GM18861 (cell line): ENCODE data around the gene LAX1.
"Not testable (repeated sequence)": the region's sequence is repeated elsewhere in the genome, so short reads cannot be mapped to it uniquely, and the experiment has no call there.

Experiments used
- ATAC-seq: cut with Tn5 transposase; IDR thresholded peaks from one replicate; pipeline ENCODE4 v1.9.1; 2021; ENCODE audit not compliant: unreplicated experiment

Gene LAX1, protein sequence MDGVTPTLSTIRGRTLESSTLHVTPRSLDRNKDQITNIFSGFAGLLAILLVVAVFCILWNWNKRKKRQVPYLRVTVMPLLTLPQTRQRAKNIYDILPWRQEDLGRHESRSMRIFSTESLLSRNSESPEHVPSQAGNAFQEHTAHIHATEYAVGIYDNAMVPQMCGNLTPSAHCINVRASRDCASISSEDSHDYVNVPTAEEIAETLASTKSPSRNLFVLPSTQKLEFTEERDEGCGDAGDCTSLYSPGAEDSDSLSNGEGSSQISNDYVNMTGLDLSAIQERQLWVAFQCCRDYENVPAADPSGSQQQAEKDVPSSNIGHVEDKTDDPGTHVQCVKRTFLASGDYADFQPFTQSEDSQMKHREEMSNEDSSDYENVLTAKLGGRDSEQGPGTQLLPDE

DNA sequence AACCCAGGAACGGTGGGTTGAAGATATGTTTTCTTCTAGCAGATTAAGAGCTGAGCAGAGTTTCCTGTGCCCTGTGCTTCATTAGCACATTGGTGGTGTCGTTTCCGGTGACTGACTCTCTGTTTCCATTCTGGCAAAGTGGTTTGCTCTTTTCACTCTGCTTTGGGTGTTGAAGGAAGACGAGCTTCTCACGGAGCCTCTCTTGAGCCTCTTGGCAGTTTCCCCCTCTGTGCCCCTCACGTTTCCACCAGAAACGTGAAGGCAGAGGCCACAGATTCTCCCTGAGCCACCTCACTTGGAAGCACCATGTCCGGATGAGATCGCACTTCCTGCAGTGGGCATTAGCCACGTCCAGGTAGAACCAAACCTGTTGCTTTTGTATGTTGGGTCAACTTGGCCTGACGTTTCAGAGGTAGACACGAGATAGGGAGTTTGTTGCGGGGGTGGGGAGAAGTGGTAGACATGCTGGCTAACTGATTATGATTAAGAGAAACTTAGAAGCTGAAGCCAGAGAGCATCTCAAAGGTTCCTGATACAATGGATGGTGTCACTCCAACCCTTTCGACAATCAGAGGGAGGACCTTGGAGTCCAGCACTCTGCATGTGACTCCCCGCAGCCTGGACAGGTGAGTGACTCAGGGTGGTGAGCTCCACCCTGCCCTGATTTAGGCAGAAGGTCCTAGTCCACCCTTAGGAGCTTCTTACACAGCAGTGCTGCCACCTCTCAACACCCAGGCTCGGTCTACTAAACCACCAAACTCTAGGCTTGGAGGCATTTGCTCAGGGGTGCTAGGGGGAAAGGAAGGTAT, at the start of gene LAX1:
LAX1 (plus strand) TSS at position 155 of the 809 bp plus-strand sequence; CDS start at position 538, 383 bp downstream.
- no peak for ATAC-seq

DNA sequence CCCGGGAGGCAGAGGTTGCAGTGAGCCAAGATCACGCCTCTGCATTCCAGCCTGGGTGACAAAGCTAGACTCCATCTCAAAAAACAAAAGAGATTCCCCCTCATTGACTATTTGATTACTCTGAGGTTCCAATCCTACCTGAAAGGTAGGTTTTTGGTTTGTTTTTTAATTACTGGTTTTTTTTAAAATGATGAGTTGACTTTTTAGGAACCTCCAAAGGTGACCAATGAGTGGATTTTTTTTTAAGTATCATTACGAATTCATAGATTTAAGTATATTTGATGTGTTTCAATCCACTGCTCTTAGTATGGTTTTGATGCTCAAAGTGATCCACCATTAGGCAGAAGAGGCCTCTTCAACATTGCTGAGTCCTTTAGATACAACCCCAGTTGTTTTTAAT, 47.9 kb upstream of the LAX1 start:
- ATAC-seq, result no peak

DNA sequence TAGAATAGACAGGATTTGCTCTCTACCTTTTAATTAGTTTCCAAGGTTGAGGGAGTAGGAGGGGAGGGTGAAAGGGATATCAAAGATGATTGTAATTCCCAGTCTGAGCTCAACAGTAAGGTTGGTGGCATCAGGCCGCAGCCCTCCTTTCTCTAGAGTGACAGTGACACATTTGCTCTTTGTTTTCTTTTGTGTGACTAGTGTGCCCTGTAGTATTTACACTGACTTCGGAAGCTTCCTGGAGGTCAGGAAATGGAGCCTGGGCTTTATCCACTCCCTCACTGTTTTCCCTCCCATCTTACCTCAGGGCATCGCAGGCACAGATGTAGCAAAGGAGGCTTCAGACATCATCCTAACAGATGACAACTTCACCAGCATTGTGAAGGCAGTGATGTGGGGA, 44.7 kb upstream of the LAX1 start:
- ATAC-seq, result no peak

DNA sequence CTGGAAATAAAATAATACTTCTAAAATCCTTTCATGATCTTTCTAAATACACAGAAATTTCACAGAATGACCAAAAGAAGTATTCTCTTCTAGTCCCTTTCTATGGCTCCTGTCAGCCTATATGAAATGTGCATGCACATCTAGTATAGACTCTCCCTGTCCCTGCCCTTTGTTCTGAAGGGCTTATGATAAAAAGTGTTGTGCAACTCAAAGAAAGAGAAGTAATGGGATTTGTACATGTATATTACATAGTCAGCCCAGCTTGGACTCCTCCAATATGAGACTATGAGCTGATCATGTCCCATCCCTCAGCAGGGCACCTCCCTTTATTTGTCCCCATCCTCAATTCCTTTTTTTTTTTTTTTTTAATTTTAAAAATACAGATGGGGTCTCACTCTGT, 42.1 kb upstream of the LAX1 start:
- ATAC-seq, result no peak

DNA sequence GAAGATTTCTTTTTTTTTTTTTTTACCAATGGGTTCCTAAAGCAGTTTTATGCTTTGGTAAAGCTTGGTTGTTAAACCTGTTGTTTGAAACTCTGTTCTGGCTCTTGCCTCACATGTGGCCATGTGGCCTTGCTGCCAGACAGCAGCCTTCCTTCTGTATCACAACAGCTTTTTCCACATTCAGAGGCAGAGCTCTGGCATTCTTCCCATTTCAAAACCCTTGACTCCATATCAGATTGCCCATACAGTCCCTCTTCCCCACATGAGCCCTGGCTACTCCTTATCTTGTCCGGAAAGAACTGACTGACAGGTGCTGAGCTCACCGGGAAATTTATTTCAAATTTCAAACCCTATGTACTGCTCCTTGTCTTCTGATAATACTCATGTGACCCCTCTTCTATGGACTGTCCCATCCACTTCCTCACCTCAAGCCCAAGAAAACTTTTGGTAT, 38.5 kb upstream of the LAX1 start:
- no peak for ATAC-seq

DNA sequence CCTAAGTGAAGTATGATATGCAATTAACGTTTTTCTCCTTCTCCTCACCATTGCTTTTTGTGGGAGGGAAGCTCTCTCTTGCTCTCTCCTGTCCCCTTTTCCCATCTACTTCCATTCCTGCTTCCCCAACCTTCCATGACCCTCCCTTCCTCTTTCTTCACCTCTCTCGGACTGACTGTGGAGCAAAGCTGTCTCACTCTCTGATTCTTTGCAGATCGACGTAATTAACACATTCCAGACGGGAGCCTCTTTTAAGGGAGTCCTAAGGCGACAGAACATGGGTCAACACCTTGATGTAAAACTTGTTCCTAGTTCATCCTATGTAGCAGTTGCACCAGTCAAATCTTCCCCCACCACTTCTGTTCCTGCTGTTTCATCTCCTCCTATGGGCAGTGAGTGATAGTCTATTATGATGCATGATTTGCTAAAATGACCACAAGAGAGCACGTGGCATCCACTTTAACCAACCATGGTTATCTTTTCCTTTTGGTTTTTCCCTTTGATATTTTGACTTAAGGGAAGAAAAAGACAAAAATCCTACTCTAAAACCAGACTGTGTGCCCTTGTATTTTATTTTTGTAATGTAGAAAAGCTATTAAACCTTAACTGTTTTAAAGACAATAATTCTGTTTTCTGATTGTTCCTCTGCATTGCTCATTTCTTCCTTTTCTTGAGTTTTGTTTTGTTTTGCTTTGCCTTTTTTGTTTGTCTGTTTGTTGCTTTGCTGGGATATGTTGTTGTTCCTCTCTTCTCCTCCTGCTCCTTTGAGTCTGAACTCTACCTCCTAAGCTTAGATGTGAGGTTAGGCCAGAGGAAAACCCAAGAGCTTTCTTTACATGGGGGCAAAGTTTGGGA, 31.7 kb upstream of the LAX1 start:
- ATAC-seq, result no peak

DNA sequence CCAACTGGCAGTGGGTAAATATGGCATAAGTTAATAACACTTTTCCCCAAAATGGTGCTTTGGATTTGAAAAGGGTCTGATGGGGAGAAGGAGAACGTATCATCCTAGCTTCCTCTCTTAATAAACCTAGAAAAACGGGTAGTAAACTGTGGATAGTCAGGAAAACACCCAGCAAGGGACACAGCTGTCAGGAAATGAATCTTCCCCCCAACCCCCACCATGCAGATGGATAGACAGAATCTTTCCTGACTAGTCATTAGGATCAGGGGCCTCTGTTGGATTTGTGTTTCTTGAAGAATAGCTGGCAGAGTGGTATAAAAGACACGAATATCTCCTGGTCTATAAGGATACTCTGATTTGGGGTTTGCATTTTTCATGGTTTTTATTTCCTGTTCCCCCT, 22.5 kb upstream of the LAX1 start:
- no peak for ATAC-seq

DNA sequence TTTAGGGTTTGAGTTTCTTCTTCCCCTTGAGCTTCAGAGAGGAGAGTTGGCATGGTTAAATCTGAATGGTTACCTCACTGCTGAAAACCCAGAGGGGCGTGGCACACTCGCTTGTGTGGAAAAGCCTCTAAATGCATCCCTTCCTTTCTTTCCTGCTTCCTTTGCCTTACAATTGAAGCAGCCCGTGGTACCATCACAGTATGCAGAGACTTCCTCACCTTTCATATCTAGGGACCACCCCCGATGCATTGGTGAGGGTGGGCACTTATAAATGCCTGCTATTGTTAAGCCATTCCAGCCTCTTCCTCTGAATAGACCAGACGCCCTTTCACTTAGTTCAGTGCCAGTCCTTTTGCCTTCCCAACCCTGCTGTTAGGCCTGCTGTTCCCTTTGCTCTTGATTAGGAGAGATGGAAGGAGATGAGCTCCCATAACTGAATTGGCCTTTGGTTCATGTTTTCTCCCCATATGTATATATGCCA, 21.9 kb upstream of the LAX1 start:
- no peak for ATAC-seq

DNA sequence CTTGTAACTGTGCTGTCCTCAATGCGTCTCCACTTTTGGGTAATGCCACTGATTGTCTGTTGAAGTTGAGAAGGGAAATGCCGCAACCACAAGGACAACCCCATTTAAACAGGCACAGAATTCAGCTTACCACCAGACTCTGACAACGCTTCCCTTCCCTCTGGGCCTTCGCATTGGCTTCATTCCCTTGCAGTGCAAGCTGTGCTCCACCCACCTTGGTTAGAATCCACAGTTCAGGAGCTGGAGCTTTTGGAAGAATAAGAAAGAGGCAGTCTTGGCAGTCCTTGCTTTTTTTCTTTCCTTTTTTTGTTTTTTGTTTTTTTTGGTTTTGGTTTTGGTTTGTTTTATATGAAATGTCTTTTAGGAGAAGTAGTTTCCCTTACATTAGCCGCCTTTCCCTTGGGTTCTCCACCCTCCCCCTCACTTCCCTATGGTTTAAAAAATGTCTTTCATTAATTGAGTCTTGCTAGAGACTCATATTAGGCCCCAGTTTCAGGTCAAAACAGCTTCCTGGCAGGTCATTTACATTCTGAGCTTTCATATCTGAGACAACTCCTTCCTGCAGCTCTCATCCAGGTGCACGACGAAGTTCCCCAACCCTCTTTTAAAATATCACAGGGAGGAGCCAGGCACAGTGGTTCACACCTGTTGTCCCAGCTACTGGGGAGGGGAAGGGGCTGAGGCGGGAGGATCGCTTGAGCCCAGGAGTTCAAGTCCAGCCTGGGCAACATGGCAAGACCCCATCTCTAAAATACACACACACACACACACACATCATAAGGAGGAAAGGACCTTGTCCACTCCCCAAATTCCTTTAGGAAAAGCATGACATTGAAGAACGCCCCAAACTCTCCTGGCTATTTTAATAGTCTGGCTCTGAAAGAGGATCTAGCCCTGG, 20.7 kb upstream of the LAX1 start:
- no peak for ATAC-seq

DNA sequence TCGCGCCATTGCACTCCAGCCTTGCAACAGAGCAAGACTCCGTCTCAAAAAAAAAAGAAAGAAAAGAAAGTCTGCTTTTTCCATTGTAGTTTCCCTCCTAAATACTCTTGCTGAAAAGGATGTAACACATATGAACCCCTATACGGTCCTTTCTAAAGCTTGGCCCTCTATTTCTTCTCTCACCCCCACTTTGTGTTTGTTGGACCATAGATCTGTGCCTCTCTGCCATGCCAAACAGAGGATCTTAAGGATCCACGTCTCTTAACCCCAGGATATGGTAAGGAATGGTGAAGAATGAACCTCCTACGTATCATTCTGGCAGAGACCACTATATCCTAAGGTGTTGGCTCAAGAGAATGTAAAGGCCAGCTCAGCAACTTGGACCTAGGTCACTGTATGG, 18.7 kb upstream of the LAX1 start:
- no peak for ATAC-seq

DNA sequence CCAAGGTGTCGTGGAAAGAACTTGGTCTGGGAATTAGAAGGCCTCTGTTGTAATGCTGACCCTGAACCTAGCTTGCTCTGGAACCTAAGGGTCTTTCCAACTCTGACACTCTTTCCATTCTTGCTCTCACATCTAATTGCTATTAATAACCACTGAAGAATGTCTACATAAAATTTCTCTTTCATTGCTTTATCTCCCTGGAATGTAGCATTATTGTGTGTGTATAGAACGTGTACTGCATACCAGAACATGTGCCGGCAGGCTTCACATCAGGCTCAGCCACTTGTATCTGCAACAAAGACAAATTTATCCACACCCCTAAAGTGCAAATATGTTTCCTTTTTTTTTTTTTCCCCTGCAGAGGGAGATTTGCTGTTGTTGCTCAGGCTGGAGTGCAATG, 13.9 kb upstream of the LAX1 start:
- no peak for ATAC-seq

DNA sequence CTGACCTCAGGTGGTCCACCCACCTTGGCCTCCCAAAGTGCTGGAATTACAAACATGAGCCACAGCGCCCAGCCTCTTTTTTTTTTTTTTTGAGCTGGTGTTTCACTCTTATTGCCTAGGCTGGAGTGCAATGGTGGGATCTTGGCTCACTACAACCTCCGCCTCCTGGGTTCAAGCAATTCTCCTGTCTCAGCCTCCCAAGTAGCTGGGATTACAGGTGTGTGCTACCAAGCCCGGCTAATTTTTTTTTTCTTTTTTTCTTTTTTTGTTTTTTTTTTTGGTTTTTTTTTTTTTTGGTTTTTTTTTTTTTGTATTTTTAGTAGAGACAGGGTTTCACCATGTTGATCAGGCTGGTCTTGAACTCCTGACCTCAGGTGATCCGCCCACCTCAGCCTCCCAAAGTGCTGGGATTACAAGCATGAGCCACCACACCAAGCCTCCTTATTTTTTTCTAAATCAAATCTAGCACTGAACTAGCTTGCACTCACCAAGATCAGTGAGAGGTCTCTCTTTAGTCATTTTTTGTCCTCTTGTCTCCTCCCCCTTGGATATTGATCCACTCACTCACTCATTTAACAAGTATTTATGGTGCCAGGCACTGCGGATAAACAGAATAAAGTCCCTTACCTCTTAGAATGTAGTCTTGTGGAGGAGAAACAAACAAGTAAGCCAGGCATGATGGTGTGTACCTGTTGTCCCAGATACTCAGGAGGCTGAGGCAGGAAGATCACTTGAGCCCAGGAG, 13.2 kb upstream of the LAX1 start:
- not testable (repeated sequence) for ATAC-seq

DNA sequence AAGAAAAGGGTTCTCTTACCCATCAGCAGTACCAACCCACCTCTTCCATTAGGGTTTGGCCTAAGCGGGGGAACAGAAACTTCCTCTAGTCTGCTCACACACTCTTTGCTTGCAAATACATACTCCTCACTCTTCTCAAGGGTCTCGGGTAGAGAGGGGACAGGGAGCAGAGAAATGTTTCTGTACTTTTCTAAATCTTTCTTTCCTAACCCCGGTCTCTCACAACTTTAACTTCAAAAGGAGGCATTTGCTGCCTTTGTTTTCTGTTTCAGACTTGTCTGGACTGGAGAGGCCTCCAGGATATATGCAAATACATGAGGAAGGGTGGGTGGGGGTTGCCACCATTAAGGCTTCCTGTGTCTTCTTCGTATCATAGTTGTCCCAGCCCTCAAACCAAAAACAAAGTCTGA, 10.5 kb upstream of the LAX1 start:
- no peak for ATAC-seq

DNA sequence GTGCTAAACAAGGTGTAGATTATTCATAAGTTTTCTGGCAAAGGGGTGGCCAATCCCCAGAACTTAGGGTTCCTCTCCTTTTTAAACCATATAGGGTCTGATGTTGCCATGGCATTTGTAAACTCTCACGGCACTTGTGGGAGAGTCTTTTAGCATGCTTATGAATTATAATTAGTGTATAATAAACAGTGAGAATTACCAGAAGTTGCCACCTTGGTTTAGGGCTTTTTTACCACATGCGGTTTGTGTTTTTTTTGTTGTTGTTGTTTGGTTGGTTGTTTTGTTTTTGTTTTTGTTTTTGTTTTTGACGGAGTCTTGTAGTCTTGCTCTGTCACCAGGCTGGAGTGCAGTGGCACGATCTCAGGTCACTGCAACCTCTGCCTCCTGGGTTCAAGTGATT, 8.9 kb upstream of the LAX1 start:
- no peak for ATAC-seq

DNA sequence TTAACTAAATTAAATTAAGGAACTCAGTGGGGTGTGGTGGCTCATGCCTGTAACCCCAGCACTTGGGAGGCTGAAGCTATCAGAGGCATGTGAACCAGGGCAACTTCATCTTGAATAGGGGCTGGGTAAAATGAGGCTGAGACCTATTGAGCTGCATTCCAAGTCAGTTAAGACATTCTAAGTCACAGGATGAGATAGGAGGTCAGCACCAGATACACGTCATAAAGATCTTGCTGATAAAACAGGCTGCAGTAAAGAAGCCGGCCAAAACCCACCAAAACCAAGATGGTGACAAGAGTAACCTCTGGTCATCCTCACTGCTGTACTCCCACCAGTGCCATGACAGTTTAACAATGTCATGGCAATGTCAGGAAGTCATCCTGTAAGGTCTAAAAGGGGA, 6.2 kb upstream of the LAX1 start:
- not testable (repeated sequence) for ATAC-seq

DNA sequence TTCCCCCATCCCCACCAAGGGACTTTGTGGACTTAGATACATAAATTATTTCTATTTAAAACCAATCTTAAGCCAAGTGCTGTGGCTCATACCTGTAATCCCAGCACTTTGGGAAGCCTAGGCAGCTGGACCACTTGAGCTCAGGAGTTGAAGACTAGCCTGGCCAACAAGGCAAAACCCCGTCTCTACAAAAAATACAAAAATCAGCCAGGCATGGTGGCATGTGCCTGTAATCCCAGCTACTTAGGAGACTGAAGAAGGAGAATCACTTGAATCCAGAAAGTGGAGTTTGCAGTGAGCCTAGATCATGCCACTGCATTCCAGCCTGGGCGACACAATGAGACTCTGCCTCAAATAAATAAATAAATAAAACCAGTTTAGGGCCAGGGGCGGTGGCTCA, 4.5 kb upstream of the LAX1 start:
- ATAC-seq, result no peak

DNA sequence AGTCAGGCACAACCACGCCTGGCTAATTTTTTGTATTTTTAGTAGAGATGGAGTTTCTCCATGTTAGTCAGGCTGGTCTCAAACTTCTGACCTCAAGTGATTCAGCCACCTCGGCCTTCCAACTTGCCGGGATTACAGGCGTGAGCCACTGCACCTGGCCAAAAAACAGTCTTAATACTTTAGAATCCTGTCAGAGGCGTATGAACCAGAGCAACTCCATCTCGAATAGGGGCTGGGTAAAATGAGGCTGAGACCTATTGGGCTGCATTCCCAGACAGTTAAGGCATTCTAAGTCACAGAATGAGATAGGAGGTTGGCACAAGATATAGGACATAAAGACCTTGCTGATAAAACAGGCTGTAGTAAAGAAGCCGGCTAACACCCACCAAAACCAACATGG, 3.0 kb upstream of the LAX1 start:
- not testable (repeated sequence) for ATAC-seq

DNA sequence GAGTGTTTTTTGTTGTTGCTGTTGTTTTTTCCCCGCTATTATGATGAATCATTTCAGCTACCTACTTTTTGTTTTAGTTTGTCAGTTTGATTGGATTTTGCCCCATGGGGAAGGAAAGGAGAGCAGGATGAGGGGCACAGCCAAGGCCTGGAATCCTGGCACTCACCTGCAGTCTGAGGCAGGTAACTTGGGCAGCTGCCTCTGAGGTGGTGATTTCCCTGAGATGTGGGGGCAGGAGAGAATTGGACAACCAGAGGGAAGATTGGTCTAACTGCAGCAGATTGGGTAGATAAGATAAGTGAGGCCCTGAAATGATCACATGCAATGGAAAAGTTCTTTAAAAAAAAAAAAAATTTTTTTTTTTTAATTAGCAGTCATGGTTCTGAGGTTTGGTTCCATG, 1.5 kb upstream of the LAX1 start:
- no peak for ATAC-seq
